ENCODE data around the gene NBPF9.
"Not testable (repeated sequence)": the region's sequence is repeated elsewhere in the genome, so short reads cannot be mapped to it uniquely, and the experiment has no call there.

The NBPF9 gene

GRCh38 chr1:149112828-149113227 lies 9.5 kb upstream of the NBPF9 start:
- not testable (repeated sequence) for H3K27ac ChIP-seq (ENCODE audit: low read length); H3K4me3 ChIP-seq (ENCODE audit: low read depth in 1 of 2, low read length in 2 of 2); H3K9me3 ChIP-seq (ENCODE audit: insufficient read depth, low read length, severe bottlenecking); H3K36me3 ChIP-seq (ENCODE audit: insufficient read depth, low read length); H3K27me3 ChIP-seq (ENCODE audit: insufficient read depth, low read length, poor library complexity); H2AFZ ChIP-seq (ENCODE audit: low read depth, low read length); H3K9ac ChIP-seq (ENCODE audit: low read depth, low read length); H4K20me1 ChIP-seq (ENCODE audit: insufficient read depth, low read length); DNase-seq; H3K4me1 ChIP-seq (ENCODE audit: insufficient read depth, low read length); H3K79me2 ChIP-seq (ENCODE audit: insufficient read depth, low read length); H3K4me2 ChIP-seq (ENCODE audit: insufficient read depth, low read length)
- ATAC-seq (ENCODE audit: insufficient read depth, low read depth) = peak; percentile 71

- not testable (repeated sequence) for ATAC-seq (ENCODE audit: insufficient read depth, low read depth); H3K4me1 ChIP-seq (ENCODE audit: insufficient read depth, low read length); H4K20me1 ChIP-seq (ENCODE audit: insufficient read depth, low read length); H3K9ac ChIP-seq (ENCODE audit: low read depth, low read length); H3K4me3 ChIP-seq (ENCODE audit: low read depth in 1 of 2, low read length in 2 of 2); H3K36me3 ChIP-seq (ENCODE audit: insufficient read depth, low read length); H3K79me2 ChIP-seq (ENCODE audit: insufficient read depth, low read length); H3K4me2 ChIP-seq (ENCODE audit: insufficient read depth, low read length); H3K27ac ChIP-seq (ENCODE audit: low read length); DNase-seq; H3K9me3 ChIP-seq (ENCODE audit: insufficient read depth, low read length, severe bottlenecking); H2AFZ ChIP-seq (ENCODE audit: low read depth, low read length); H3K27me3 ChIP-seq (ENCODE audit: insufficient read depth, low read length, poor library complexity)
Measured at GRCh38 chr1:149110343-149110742, 7.0 kb upstream of the NBPF9 start.

- not testable (repeated sequence) for H4K20me1 ChIP-seq (ENCODE audit: insufficient read depth, low read length); H3K36me3 ChIP-seq (ENCODE audit: insufficient read depth, low read length); H3K9ac ChIP-seq (ENCODE audit: low read depth, low read length); H3K79me2 ChIP-seq (ENCODE audit: insufficient read depth, low read length); H2AFZ ChIP-seq (ENCODE audit: low read depth, low read length); H3K4me1 ChIP-seq (ENCODE audit: insufficient read depth, low read length); H3K27me3 ChIP-seq (ENCODE audit: insufficient read depth, low read length, poor library complexity); H3K9me3 ChIP-seq (ENCODE audit: insufficient read depth, low read length, severe bottlenecking); H3K27ac ChIP-seq (ENCODE audit: low read length)
- peak overlapping the region in 1 of 2 experiments; percentile 42; a peak in 1 of 4 replicates for H3K4me3 ChIP-seq (ENCODE audit: low read depth in 1 of 2, low read length in 2 of 2)
- peak; percentile 57 for ATAC-seq (ENCODE audit: insufficient read depth, low read depth)
- peak; percentile 50 for DNase-seq
- peak overlapping the region; percentile 49; the same call in 1 of the 2 replicates for H3K4me2 ChIP-seq (ENCODE audit: insufficient read depth, low read length)
Measured at GRCh38 chr1:149102574-149102973, 777 bp downstream of the NBPF9 start.

GRCh38 chr1:149098276-149098675 lies 5.1 kb downstream of the NBPF9 start:
- H2AFZ ChIP-seq (ENCODE audit: low read depth, low read length); H3K4me1 ChIP-seq (ENCODE audit: insufficient read depth, low read length); H3K79me2 ChIP-seq (ENCODE audit: insufficient read depth, low read length); H4K20me1 ChIP-seq (ENCODE audit: insufficient read depth, low read length); DNase-seq; H3K27ac ChIP-seq (ENCODE audit: low read length); H3K27me3 ChIP-seq (ENCODE audit: insufficient read depth, low read length, poor library complexity); H3K4me2 ChIP-seq (ENCODE audit: insufficient read depth, low read length); H3K9ac ChIP-seq (ENCODE audit: low read depth, low read length); H3K9me3 ChIP-seq (ENCODE audit: insufficient read depth, low read length, severe bottlenecking); H3K4me3 ChIP-seq (ENCODE audit: low read depth in 1 of 2, low read length in 2 of 2); ATAC-seq (ENCODE audit: insufficient read depth, low read depth); H3K36me3 ChIP-seq (ENCODE audit: insufficient read depth, low read length): not testable (repeated sequence)

GRCh38 chr1:149093155-149093554 lies 10.2 kb downstream of the NBPF9 start:
- H3K79me2 ChIP-seq (ENCODE audit: insufficient read depth, low read length); H3K9me3 ChIP-seq (ENCODE audit: insufficient read depth, low read length, severe bottlenecking); H3K27ac ChIP-seq (ENCODE audit: low read length); ATAC-seq (ENCODE audit: insufficient read depth, low read depth); H4K20me1 ChIP-seq (ENCODE audit: insufficient read depth, low read length); H2AFZ ChIP-seq (ENCODE audit: low read depth, low read length); H3K4me2 ChIP-seq (ENCODE audit: insufficient read depth, low read length); H3K4me1 ChIP-seq (ENCODE audit: insufficient read depth, low read length); H3K27me3 ChIP-seq (ENCODE audit: insufficient read depth, low read length, poor library complexity); DNase-seq; H3K36me3 ChIP-seq (ENCODE audit: insufficient read depth, low read length); H3K4me3 ChIP-seq (ENCODE audit: low read depth in 1 of 2, low read length in 2 of 2); H3K9ac ChIP-seq (ENCODE audit: low read depth, low read length): not testable (repeated sequence)

- H3K79me2 ChIP-seq (ENCODE audit: insufficient read depth, low read length); ATAC-seq (ENCODE audit: insufficient read depth, low read depth); H3K27me3 ChIP-seq (ENCODE audit: insufficient read depth, low read length, poor library complexity); H3K36me3 ChIP-seq (ENCODE audit: insufficient read depth, low read length); H3K4me2 ChIP-seq (ENCODE audit: insufficient read depth, low read length); H4K20me1 ChIP-seq (ENCODE audit: insufficient read depth, low read length); H3K27ac ChIP-seq (ENCODE audit: low read length); H2AFZ ChIP-seq (ENCODE audit: low read depth, low read length); DNase-seq; H3K4me1 ChIP-seq (ENCODE audit: insufficient read depth, low read length); H3K9me3 ChIP-seq (ENCODE audit: insufficient read depth, low read length, severe bottlenecking); H3K9ac ChIP-seq (ENCODE audit: low read depth, low read length); H3K4me3 ChIP-seq (ENCODE audit: low read depth in 1 of 2, low read length in 2 of 2): not testable (repeated sequence)
Measured at GRCh38 chr1:149075505-149076127, 27.7 kb downstream of the NBPF9 start.

- not testable (repeated sequence) for ATAC-seq (ENCODE audit: insufficient read depth, low read depth); H4K20me1 ChIP-seq (ENCODE audit: insufficient read depth, low read length); DNase-seq; H3K9me3 ChIP-seq (ENCODE audit: insufficient read depth, low read length, severe bottlenecking); H3K4me2 ChIP-seq (ENCODE audit: insufficient read depth, low read length); H3K4me3 ChIP-seq (ENCODE audit: low read depth in 1 of 2, low read length in 2 of 2); H2AFZ ChIP-seq (ENCODE audit: low read depth, low read length); H3K27me3 ChIP-seq (ENCODE audit: insufficient read depth, low read length, poor library complexity); H3K79me2 ChIP-seq (ENCODE audit: insufficient read depth, low read length); H3K36me3 ChIP-seq (ENCODE audit: insufficient read depth, low read length); H3K27ac ChIP-seq (ENCODE audit: low read length); H3K4me1 ChIP-seq (ENCODE audit: insufficient read depth, low read length); H3K9ac ChIP-seq (ENCODE audit: low read depth, low read length)
Measured at GRCh38 chr1:149064611-149065010, 38.7 kb downstream of the NBPF9 start.

GRCh38 chr1:149043056-149043455 lies 60.3 kb downstream of the NBPF9 start:
- not testable (repeated sequence) for H3K4me3 ChIP-seq (ENCODE audit: low read depth in 1 of 2, low read length in 2 of 2); H3K79me2 ChIP-seq (ENCODE audit: insufficient read depth, low read length); H3K9ac ChIP-seq (ENCODE audit: low read depth, low read length); ATAC-seq (ENCODE audit: insufficient read depth, low read depth); H2AFZ ChIP-seq (ENCODE audit: low read depth, low read length); H3K4me1 ChIP-seq (ENCODE audit: insufficient read depth, low read length); H3K4me2 ChIP-seq (ENCODE audit: insufficient read depth, low read length); DNase-seq; H3K27ac ChIP-seq (ENCODE audit: low read length); H3K27me3 ChIP-seq (ENCODE audit: insufficient read depth, low read length, poor library complexity); H3K36me3 ChIP-seq (ENCODE audit: insufficient read depth, low read length); H3K9me3 ChIP-seq (ENCODE audit: insufficient read depth, low read length, severe bottlenecking); H4K20me1 ChIP-seq (ENCODE audit: insufficient read depth, low read length)

Measured in DND-41 (cell line).